Activated naive CD8-positive, alpha-beta T cell (primary cell): ENCODE measurements around the gene AGAP9.
"Not testable (repeated sequence)": the region's sequence is repeated elsewhere in the genome, so short reads cannot be mapped to it uniquely, and the experiment has no call there.

ENCODE experiments used
- H3K27ac Mint-ChIP-seq: one replicate; pipeline ENCODE4 v1.8.0; 2021; ENCODE audit warnings: mixed read lengths
- H3K27me3 Mint-ChIP-seq: one replicate; pipeline ENCODE4 v1.8.0; 2021; ENCODE audit warnings: mixed read lengths
- H3K36me3 Mint-ChIP-seq: one replicate; pipeline ENCODE4 v1.8.0; 2021; ENCODE audit warnings: mixed read lengths
- H3K4me1 Mint-ChIP-seq: one replicate; pipeline ENCODE4 v1.8.0; 2021; ENCODE audit warnings: low read depth, mixed read lengths
- H3K4me3 Mint-ChIP-seq: one replicate; pipeline ENCODE4 v1.8.0; 2021; ENCODE audit warnings: mild to moderate bottlenecking, mixed read lengths
- H3K9me3 Mint-ChIP-seq: one replicate; pipeline ENCODE4 v1.8.0; 2021; ENCODE audit warnings: low read depth, mixed read lengths

The AGAP9 gene

DNA sequence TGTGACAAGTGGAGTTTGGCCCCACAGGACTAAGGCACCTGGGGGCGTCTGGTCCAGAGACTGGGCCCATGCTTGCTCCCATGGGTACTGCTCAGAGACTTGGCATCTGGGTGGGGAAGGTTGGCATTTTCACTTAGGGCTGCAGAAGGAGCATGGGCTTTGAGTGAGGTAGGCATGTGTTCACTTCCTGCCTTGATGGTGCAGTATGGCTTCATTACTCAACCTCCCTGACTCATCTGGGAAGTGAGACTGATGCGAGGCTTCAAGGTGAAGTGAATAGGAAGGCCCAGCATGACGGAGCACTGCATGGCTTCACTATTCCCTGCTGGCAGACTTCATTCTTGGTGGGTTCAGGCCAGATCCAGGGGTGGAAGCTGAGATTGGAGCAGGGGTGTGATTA is 50.8 kb downstream of the AGAP9 start:
- not testable (repeated sequence) for H3K4me3 Mint-ChIP-seq, H3K36me3 Mint-ChIP-seq, H3K27ac Mint-ChIP-seq, H3K9me3 Mint-ChIP-seq, H3K4me1 Mint-ChIP-seq, H3K27me3 Mint-ChIP-seq

DNA sequence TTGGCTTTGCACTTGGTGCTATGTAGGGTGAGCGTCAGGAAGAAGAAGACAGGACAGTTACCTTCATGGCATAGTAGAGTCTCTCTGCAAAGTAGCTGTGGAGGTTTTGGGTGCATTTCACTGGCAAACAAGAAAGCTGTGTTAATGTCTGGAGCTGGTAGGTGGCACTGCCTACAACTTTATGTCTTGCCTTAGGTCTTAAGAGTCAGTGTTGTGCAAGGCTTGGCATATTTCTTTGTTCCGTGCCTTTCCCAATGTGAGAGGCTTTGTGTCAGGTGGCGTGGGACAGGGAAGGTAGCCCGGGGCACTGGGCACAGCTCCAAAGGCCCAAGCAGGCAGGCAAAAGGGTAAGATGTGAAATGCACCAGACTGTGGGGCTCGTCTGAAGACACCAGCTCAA is 51.4 kb downstream of the AGAP9 start:
- not testable (repeated sequence) for H3K27me3 Mint-ChIP-seq, H3K4me3 Mint-ChIP-seq

DNA sequence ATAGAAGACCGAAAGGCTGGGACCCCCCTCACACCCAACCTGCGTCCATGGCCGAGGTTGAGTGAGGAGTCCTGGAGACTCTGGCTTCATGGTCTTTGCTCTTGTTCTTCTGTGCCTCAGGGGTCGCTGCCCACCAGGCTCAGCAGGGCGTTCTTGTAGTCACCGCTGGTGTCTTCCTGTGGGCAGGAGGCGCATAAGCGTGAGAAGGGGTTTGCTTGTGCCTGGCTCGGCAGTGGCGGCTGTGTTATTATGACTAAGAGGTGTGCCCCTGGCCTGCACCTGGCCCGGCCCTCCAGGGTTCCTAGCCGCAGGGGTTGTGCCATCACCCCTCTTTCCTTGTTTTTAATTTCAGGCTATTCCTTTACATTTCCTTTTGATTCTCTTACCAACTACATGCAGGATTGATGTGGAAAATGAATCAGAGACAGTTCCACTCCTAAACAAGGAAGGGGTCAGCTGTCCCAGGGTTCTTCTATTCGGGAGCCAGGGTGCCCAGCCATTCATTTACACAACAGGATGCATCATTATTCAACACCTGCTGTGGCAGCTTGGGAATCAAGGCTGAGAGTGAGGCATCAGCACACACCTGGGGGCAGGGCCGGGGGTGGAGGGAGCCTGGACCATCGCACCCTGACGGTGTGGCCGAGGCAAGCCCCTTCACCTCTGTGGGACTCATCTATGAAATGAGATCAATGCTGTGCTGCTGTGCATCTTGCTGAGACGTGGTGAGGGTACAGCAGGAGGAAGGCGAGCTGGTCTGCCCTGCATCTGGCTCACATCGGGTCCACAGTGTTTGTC is 54.5 kb downstream of the AGAP9 start:
- not testable (repeated sequence) for H3K9me3 Mint-ChIP-seq, H3K27me3 Mint-ChIP-seq, H3K36me3 Mint-ChIP-seq, H3K27ac Mint-ChIP-seq, H3K4me1 Mint-ChIP-seq, H3K4me3 Mint-ChIP-seq

More for the DNA sequence above, 51.4 kb downstream of the AGAP9 start:
- not testable (repeated sequence) for H3K36me3 Mint-ChIP-seq, H3K4me1 Mint-ChIP-seq, H3K27ac Mint-ChIP-seq, H3K9me3 Mint-ChIP-seq

DNA sequence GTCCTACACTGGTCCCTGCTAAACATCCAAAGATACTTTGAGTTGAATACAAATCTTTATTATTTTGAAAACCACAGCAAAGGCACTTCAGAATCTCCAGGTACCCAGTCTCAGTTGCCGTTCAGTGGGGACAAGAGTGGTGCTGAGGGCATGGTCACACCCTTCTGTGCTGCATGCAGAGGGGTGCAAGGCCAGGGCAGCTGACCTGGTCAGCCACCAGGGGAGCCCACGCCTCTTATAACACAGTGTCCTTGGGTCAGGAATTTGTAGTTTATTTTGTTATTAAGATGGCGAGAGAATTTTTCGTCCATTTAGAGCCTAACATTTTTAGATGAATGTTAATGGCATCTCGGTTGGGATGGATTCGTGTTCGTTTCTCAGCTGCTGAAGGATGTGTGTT is 55.5 kb downstream of the AGAP9 start:
- H3K4me3 Mint-ChIP-seq, H3K9me3 Mint-ChIP-seq, H3K36me3 Mint-ChIP-seq, H3K27ac Mint-ChIP-seq, H3K27me3 Mint-ChIP-seq, H3K4me1 Mint-ChIP-seq: not testable (repeated sequence)

DNA sequence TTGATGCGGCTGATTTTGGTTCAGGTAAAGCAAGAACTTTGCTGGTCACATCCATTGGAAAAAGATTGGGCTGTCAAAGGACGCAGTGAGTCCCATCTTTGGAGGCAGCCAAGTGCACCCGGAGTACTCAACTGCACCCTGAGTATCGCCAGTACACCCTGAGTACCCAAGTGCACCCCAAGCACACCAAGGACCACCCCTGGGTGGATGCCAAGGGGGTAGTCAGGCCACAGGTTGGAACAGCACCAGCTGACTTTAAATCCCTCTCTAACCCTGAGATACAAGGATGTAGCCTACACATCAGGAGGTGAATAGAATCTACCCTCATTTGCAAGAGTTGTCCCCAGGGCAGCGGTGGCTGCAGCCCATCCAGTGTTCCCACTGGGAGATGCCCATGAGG is 56.0 kb downstream of the AGAP9 start:
- H3K9me3 Mint-ChIP-seq, H3K36me3 Mint-ChIP-seq, H3K27me3 Mint-ChIP-seq, H3K4me3 Mint-ChIP-seq, H3K27ac Mint-ChIP-seq, H3K4me1 Mint-ChIP-seq: not testable (repeated sequence)

DNA sequence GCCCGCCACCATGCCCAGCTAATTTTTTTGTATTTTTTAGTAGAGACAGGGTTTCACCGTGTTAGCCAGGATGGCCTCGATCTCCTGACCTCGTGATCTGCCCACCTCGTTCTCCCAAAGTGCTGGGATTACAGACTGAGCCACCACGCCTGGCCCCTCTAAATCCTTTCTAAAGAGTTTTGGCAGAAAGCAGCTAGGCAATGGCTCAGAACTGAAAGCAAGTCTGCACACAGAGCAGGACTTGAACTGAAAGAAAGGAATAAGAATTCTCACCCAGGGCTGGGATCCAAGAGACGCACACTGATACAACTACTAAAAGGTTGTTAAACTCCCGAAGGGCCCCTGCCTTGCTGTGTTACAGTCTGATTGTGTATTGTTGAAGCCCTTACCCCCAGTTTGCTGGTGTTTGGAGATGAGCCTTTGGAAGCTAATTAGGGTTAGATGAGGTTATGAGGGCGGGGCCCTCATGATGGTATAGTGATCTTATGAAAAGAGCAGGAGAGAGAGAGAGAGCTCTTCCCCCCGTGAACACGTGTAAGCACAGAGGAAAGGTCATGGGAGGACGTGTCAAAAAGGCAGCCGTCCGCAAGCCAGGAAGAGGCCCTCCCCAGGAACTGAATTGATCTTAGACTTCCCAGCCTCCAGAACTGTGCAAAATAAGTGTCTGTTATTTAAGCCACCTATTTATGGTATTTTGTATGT is 58.1 kb downstream of the AGAP9 start:
- not testable (repeated sequence) for H3K27me3 Mint-ChIP-seq, H3K4me3 Mint-ChIP-seq, H3K36me3 Mint-ChIP-seq, H3K27ac Mint-ChIP-seq, H3K9me3 Mint-ChIP-seq, H3K4me1 Mint-ChIP-seq

DNA sequence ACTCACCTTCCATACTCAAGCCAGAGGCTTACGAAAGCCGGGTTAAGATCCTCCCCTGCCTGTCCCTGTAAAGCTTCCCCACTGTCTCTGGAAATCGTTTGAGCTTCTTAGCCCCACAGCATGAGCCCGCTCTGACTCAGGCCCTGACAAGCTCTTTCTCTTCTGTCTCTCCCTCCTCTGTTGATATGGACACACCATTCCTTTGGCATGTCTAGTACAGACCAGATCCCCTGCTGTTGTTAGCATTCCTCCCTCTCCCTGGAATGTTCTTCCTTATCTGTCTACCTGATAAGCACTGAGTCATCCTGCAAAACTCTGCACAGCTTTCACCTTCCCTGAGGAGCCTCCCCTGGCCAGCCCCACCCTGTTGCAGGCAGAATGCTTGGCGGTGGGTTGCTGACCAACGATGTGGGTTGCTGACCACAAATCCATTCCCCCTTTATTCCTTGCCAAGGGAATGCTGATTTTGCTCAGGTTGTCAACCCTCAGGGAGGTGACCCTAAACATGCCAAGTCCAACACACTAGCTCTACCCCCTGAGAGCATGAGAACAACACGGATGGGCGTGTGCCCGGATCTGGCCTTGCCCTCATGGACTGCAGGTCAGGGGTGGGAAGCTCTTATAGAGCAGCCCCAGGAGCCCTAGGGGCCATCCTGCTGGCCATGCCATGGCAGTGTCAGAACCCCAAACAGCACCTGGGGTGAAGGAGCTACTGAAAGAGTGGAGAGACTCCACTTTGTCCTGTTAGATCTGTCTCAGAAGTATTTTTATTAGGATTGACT is 60.7 kb downstream of the AGAP9 start:
- H3K27ac Mint-ChIP-seq, H3K4me3 Mint-ChIP-seq, H3K36me3 Mint-ChIP-seq, H3K9me3 Mint-ChIP-seq, H3K4me1 Mint-ChIP-seq, H3K27me3 Mint-ChIP-seq: not testable (repeated sequence)

DNA sequence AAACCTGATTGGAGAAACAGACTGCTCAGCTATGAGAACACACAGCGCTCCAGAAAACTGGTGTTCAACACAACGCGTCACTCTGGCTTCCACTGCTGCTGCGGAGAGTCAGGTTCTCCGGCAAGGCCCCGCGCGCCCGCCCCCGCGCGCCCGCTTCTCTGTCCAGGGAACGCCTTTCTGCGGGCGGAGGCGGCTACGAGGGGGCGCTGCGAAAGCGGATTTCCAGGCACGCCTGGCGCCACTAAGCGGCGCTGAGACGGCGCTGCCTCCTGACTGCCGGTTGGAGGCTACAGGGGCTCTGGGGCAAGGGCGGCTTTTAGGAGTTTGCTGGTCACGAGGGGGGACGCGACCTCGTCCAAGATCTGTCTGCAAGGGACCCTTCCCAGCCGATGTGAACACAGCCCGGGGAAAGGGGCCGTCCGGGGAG is 62.2 kb downstream of the AGAP9 start:
- H3K9me3 Mint-ChIP-seq, H3K27me3 Mint-ChIP-seq, H3K36me3 Mint-ChIP-seq, H3K27ac Mint-ChIP-seq, H3K4me1 Mint-ChIP-seq: not testable (repeated sequence)
- H3K4me3 Mint-ChIP-seq: peak overlapping the region; percentile 40

DNA sequence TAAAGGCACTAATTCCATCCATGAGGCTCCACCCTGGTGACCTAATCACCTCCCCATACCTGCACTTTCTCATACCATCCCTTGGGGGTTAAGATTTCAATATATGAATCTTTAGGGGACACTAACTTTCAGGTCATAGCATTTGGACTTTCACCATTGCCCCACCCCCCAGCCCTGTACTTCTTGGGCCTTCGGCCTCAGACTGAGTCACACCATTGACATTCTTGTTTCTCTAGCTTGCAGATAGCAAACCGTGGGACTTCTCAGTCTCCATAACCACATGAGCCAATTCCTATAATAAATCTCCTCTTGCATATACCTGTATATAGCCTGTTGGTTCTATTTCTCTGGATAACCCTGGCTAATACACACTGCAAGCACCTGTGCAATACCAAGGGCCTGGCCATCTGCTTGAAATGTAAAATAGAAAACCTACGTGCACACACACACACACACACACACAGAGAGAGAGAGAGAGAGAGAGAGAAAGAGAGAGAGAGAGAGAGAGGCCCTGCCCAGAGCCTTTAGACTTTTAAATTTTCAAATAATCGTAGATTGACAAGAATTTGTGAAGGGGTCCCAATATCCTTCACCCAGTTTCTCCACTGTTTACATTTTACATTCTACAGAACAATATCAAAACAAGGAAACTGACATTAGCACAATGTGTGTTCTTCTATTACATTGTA is 64.8 kb downstream of the AGAP9 start:
- Mint-ChIP-seq H3K4me3 (no peak overlapping the region), H3K27ac (no peak overlapping the region), H3K36me3 (no peaks in the 10 kb centered on the region), H3K4me1 (peaks cover 2% of the 10 kb centered on the region), H3K27me3 (peaks cover 1% of the 10 kb centered on the region), H3K9me3 (no peaks in the 10 kb centered on the region)

DNA sequence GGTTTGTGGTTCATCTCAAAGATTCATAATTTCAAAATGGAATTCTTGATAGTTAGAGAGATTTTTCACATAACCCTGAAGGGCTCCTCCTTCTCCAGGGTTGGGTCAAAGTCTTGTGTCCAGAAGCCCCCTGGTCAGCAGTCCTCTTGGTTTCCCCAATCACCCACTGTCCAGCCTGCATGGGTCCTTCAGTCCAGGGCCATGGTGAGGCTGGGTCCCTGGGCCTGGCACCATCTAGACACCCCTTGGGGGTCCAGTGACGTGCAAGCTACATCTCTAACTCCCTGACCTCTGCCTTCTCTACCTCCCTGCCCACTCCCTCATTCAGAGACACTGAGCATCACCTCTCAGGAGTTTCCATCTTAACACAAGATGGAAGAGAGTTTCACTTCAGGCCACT is 65.6 kb downstream of the AGAP9 start:
- peaks cover 1% of the 10 kb centered on the region for H3K27me3 Mint-ChIP-seq
- H3K4me1 Mint-ChIP-seq: peaks cover 2% of the 10 kb centered on the region
- no peak overlapping the region for H3K4me3 Mint-ChIP-seq
- no peak overlapping the region for H3K27ac Mint-ChIP-seq
- H3K36me3 Mint-ChIP-seq: no peaks in the 10 kb centered on the region
- H3K9me3 Mint-ChIP-seq: no peaks in the 10 kb centered on the region

DNA sequence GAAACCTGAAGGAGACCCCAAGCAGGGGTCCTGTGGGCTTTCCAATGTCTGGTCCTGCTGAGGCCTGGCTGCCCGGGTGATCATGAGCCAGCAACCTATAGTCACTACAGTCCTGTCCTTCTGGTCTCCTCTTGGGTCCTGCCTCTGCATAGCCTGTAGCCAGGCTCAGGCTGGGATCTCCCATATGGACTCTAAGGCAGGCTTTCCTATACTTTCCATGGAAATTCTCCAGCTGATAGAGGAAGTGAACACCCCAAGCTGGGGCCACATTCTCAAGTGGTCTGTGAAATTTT is 66.0 kb downstream of the AGAP9 start:
- H3K27me3 Mint-ChIP-seq: peaks cover 1% of the 10 kb centered on the region
- no peaks in the 10 kb centered on the region for H3K9me3 Mint-ChIP-seq
- no peak overlapping the region for H3K4me3 Mint-ChIP-seq
- H3K27ac Mint-ChIP-seq: no peak overlapping the region
- H3K36me3 Mint-ChIP-seq: no peaks in the 10 kb centered on the region
- peaks cover 2% of the 10 kb centered on the region for H3K4me1 Mint-ChIP-seq

DNA sequence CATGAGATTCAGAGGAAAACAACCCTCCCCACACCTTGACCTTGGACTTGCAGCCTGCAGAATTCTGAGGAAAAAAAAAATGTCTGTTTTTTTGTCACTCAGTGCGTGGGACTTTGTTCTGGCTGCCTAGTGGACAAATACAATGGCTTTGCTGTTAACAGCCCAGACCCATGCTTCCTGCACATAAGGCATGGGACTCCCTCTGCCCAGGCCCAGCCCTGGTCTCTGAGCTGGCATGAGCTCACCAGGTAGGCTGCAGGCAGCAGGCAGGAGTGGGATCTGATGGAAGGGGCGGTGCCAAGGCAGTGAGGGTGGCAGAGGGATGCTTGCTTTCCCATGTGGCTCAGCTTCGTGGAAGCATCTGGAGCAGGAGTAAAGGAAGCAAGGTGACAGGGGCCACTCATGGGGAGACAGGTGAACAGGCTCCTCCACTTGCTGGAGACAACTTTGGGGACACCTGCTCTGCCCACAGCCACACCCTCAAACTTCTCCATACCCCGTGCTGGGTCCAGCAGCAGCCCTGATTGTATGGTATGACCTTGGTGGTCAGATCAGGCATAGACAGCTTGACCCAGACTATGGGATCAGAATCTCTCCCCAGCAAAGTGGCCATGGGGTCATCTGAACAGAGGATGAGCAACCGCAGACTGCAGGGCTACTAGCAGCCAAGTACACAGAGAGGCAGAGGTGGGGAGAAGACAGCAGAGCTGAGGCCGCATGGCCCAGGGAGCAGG is 66.5 kb downstream of the AGAP9 start:
- peaks cover 2% of the 10 kb centered on the region for H3K4me1 Mint-ChIP-seq
- H3K36me3 Mint-ChIP-seq: no peaks in the 10 kb centered on the region
- peaks cover 1% of the 10 kb centered on the region for H3K27me3 Mint-ChIP-seq
- H3K4me3 Mint-ChIP-seq: no peak overlapping the region
- H3K9me3 Mint-ChIP-seq: no peaks in the 10 kb centered on the region
- H3K27ac Mint-ChIP-seq: no peak overlapping the region

DNA sequence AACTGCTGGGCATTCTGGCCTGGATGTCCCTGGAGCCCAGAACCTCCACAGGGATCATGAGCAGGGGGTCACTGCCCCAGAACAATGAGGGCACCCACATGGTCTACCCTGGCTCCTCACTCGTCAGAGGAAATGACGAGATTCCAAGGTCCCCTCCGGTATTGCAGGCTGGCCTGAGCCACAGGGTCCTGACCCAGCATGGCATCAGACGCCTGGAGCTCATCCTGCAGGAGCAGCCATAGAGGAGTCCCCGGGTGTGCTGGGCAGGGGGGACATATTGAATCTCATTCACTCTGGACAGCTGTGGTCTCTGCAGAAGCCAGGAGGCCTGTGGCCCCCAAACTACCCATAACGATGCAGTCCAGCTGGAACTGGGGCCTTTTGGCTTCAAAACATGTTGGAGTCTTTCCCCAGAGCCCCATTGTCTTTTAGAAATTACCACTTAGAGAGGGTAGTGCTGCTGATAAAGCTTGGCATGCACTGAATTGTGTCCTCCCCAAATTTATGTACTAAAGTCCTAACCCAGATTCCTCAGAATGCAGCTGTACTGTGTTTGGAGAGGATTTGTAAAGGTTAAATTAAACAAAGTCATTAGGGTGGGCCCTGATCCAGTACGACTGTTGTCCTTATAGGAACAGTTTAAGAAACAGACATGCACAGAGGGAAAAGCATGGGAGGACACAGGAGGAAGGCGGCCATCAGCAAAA is 67.2 kb downstream of the AGAP9 start:
- Mint-ChIP-seq H3K4me3 (no peak overlapping the region), H3K27me3 (peaks cover 1% of the 10 kb centered on the region), H3K27ac (no peak overlapping the region), H3K4me1 (peaks cover 2% of the 10 kb centered on the region), H3K36me3 (no peaks in the 10 kb centered on the region), H3K9me3 (no peaks in the 10 kb centered on the region)

DNA sequence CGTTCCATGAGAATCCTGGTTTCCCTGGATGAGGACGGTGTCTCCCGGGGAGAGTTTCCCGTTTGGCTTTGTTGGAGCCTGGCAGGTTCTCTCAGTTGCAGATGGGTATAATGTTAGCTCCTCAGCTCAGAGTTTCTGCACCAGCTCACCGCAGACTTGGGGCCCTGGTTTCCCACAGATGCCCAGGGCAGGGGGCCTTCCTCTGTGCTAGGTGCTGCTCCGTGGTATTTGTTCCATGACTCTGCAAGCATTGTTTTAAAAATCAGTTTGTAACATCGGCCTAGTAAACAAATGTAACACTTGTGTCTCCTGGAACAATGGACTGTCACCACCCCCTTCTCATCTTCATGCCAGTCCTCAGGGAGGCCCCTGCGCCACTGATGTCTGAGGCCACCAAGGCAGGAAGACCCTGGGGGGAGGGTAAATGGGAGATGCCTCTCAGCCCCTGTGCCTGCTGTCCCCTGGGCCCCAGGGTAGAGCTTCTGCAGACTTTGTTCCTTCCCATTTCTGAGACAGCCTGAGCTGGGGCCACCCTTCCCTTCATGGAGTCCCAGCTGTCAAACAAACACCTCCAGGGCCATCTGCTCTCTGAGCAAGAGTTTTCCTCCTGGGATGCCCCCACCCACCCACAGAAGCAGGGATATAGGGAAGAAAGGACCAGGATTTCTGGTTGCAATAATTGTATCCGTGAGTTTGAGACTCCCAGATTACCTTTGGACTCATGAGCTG is 67.9 kb downstream of the AGAP9 start:
- H3K4me3 Mint-ChIP-seq, H3K9me3 Mint-ChIP-seq, H3K36me3 Mint-ChIP-seq, H3K27ac Mint-ChIP-seq, H3K4me1 Mint-ChIP-seq, H3K27me3 Mint-ChIP-seq: not testable (repeated sequence)
